Breast epithelium (tissue), 3 donors: ENCODE data around the gene AEBP2.

ENCODE experiments used
- POLR2A ChIP-seq: fragments of 450-650 bp; IDR thresholded peaks from one replicate; pipeline ENCODE4 v1.6.1; 2016; ENCODE audit warnings: antibody characterized with exemption, mild to moderate bottlenecking, moderate library complexity
- POLR2AphosphoS5 ChIP-seq, 3 donors: sonication (generic); formaldehyde crosslinking; IDR thresholded peaks; one replicate each; pipeline ENCODE4 v1.6.1; 2017; ENCODE audit warnings: antibody characterized with exemption in 3 of 3
- TF ChIP-seq, protein P1 (sequence below), 3 donors: fragments of 450-650 bp; IDR thresholded peaks; one replicate each; pipeline ENCODE4 v1.5.1; 2016 to 2017; ENCODE audit warnings: antibody characterized with exemption in 3 of 3, mild to moderate bottlenecking in 3 of 3, moderate library complexity in 3 of 3

GRCh38 chr12:19458733-19459132 lies 19.4 kb downstream of the AEBP2 start:
- TF ChIP-seq, protein P1, sequence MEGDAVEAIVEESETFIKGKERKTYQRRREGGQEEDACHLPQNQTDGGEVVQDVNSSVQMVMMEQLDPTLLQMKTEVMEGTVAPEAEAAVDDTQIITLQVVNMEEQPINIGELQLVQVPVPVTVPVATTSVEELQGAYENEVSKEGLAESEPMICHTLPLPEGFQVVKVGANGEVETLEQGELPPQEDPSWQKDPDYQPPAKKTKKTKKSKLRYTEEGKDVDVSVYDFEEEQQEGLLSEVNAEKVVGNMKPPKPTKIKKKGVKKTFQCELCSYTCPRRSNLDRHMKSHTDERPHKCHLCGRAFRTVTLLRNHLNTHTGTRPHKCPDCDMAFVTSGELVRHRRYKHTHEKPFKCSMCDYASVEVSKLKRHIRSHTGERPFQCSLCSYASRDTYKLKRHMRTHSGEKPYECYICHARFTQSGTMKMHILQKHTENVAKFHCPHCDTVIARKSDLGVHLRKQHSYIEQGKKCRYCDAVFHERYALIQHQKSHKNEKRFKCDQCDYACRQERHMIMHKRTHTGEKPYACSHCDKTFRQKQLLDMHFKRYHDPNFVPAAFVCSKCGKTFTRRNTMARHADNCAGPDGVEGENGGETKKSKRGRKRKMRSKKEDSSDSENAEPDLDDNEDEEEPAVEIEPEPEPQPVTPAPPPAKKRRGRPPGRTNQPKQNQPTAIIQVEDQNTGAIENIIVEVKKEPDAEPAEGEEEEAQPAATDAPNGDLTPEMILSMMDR (IDR thresholded peaks at IDR 0.05): no peak
- TF ChIP-seq POLR2A (no peak), POLR2AphosphoS5 (IDR thresholded peaks at IDR 0.05) (no peak)
